ENCODE measurements around the gene IL1B.

GRCh38 chr2:112821682-112822081, 14.9 kb downstream of the IL1B start:
- no peak for TF ChIP-seq CTCF (IDR thresholded peaks at IDR 0.05)
- no peak for TF ChIP-seq POLR2A (IDR thresholded peaks at IDR 0.05)
